ENCODE measurements around the gene TMEM209. TPM values are rescaled to one million over a fixed set of nuclear protein-coding genes. Genes with fewer than 3 reads are reported as not detected.
"Not testable (repeated sequence)": the region's sequence is repeated elsewhere in the genome, so short reads cannot be mapped to it uniquely, and the experiment has no call there.

The TMEM209 gene
- total and polyA plus RNA-seq, 9 donors: 7.6 to 26.1 (median 14.9) TPM

- Histone ChIP-seq H3K27me3 (no peaks in the 10 kb centered on the region), H3K4me3 (no peak overlapping the region), H3K36me3 (no peaks in the 10 kb centered on the region), H3K4me1 (ENCODE audit: insufficient read depth) (no peaks in the 10 kb centered on the region), H3K27ac (no peak overlapping the region), H3K9me3 (no peaks in the 10 kb centered on the region)
- intact Hi-C loops (cut with DNase I): no loop called here
- no peak for DNase-seq
- TF ChIP-seq POLR2A (IDR thresholded peaks at IDR 0.05): no peak
- no peak for TF ChIP-seq EP300 (IDR thresholded peaks at IDR 0.05)
- TF ChIP-seq, protein P1, sequence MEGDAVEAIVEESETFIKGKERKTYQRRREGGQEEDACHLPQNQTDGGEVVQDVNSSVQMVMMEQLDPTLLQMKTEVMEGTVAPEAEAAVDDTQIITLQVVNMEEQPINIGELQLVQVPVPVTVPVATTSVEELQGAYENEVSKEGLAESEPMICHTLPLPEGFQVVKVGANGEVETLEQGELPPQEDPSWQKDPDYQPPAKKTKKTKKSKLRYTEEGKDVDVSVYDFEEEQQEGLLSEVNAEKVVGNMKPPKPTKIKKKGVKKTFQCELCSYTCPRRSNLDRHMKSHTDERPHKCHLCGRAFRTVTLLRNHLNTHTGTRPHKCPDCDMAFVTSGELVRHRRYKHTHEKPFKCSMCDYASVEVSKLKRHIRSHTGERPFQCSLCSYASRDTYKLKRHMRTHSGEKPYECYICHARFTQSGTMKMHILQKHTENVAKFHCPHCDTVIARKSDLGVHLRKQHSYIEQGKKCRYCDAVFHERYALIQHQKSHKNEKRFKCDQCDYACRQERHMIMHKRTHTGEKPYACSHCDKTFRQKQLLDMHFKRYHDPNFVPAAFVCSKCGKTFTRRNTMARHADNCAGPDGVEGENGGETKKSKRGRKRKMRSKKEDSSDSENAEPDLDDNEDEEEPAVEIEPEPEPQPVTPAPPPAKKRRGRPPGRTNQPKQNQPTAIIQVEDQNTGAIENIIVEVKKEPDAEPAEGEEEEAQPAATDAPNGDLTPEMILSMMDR (IDR thresholded peaks at IDR 0.05): no peak
- WGBS, 3 donors: 94 to 96% (median 95%) methylated on average over 4 of the region's 4 CpGs
Measured at GRCh38 chr7:130129011-130129411, 76.2 kb downstream of the TMEM209 start.

GRCh38 chr7:130127821-130128317, 77.3 kb downstream of the TMEM209 start:
- WGBS, 3 donors: 10 to 11% (median 11%) methylated on average over 1 of the region's 1 CpG
- Histone ChIP-seq H3K27me3 (no peaks in the 10 kb centered on the region), H3K9me3 (no peaks in the 10 kb centered on the region), H3K27ac (no peak overlapping the region), H3K36me3 (no peaks in the 10 kb centered on the region), H3K4me3 (no peak overlapping the region), H3K4me1 (ENCODE audit: insufficient read depth) (no peaks in the 10 kb centered on the region)
- no peak for TF ChIP-seq EP300 (IDR thresholded peaks at IDR 0.05)
- TF ChIP-seq POLR2A (IDR thresholded peaks at IDR 0.05): no peak
- TF ChIP-seq, protein P1 (IDR thresholded peaks at IDR 0.05): no peak
- DNase-seq: no peak
- intact Hi-C loops (cut with DNase I): no loop called here

DNA sequence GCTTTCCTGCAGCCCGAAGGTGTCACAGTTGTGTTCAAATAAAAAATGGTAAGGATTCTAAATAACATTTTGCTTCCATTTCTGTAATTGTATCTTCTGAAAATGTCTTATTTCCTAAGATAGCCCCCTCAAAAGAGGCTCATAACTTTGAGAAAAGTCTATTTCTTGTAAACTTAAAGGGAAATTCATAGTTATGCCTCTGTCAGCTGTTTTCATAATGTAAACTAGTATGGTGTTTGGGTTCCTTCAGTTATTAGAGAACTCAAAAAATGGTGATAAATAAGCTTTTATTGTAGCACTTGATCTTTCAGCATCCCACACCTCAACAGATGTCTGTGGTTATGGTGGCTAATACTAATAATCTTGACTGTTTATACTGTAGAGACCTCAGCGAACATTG, 77.8 kb downstream of the TMEM209 start:
- Histone ChIP-seq H3K9me3 (no peaks in the 10 kb centered on the region), H3K4me3 (no peak overlapping the region), H3K27ac (no peak overlapping the region), H3K36me3 (no peaks in the 10 kb centered on the region), H3K4me1 (ENCODE audit: insufficient read depth) (no peaks in the 10 kb centered on the region), H3K27me3 (no peaks in the 10 kb centered on the region)
- WGBS, 3 donors: 16 to 18% (median 16%) methylated on average over 2 of the region's 2 CpGs
- no peak for DNase-seq
- TF ChIP-seq EP300 (IDR thresholded peaks at IDR 0.05) (no peak), POLR2A (IDR thresholded peaks at IDR 0.05) (no peak)
- TF ChIP-seq, protein P1 (IDR thresholded peaks at IDR 0.05): no peak
- intact Hi-C loops (cut with DNase I): no loop called here

DNA sequence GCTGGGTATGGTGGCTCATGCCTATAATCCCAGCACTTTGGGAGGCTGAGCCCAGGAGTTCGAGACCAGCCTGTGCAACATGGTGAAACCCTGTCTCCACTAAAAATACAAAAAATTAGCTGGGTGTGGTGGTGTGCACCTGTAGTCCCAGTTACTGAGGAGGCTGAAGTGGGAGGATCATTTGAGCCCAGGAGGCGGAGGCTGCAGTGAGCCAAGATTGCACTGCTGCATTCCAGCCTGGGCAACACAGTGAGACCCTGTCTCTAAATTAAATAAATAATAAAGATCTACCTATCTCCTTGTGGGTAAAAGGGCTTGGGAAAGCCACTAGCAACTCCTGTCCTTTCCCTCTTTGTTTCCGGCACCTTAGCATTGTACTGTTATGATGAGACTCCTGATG, 78.4 kb downstream of the TMEM209 start:
- not testable (repeated sequence) for H3K36me3 ChIP-seq, H3K27ac ChIP-seq
- 95 to 98% (median 96%) methylated on average over 3 of the region's 3 CpGs for WGBS, 3 donors

GRCh38 chr7:130124711-130125110, 80.5 kb downstream of the TMEM209 start:
- H3K27ac ChIP-seq: no peak overlapping the region
- H3K9me3 ChIP-seq: no peaks in the 10 kb centered on the region
- H3K4me1 ChIP-seq (ENCODE audit: insufficient read depth): no peaks in the 10 kb centered on the region
- no peak for TF ChIP-seq POLR2A (IDR thresholded peaks at IDR 0.05)
- H3K36me3 ChIP-seq: no peaks in the 10 kb centered on the region
- H3K4me3 ChIP-seq: no peak overlapping the region
- 86 to 94% (median 90%) methylated on average over 2 of the region's 2 CpGs for WGBS, 3 donors
- no peak for DNase-seq
- H3K27me3 ChIP-seq: no peaks in the 10 kb centered on the region
- intact Hi-C loops (cut with DNase I): no loop called here

More for the DNA sequence above, 78.4 kb downstream of the TMEM209 start:
- intact Hi-C loops (cut with DNase I); DNase-seq; H3K4me1 ChIP-seq (ENCODE audit: insufficient read depth); H3K4me3 ChIP-seq; H3K27me3 ChIP-seq; H3K9me3 ChIP-seq: not testable (repeated sequence)
